CD4-positive, alpha-beta T cell (primary cell): ENCODE results near the gene KATNIP. TPM values are rescaled to one million over a fixed set of nuclear protein-coding genes. Genes with fewer than 3 reads are reported as not detected.

ENCODE experiments used
- ATAC-seq: fragments of 200-7000 bp; cut with Tn5 transposase; one replicate; pipeline ENCODE4 v1.10.0; 2022; ENCODE audit warnings: mild to moderate bottlenecking; ENCODE audit not compliant: poor library complexity
- CTCF ChIA-PET: fragments of 350-600 bp; sonication (Branson Sonifier 250); formaldehyde crosslinking; loops from one replicate; lab custom pipeline; 2021; ENCODE audit warnings: antibody characterized with exemption, inconsistent platforms; lab: Charles Lee
- POLR2A ChIA-PET: fragments of 350-600 bp; sonication (Branson Sonifier 250); formaldehyde crosslinking; loops from one replicate; lab custom pipeline; 2021; ENCODE audit warnings: antibody characterized with exemption, inconsistent platforms; lab: Charles Lee
- DNase-seq, 14 experiments: peaks; one replicate each; pipeline ENCODE4 v3.0.0-alpha.2; 2013 to 2020; ENCODE audit warnings: mixed read lengths in 2 of 14
- H3K27ac ChIP-seq, 2 donors: one replicate each; pipeline versions ENCODE4 v1.5.1 to v1.7.0; 2013; ENCODE audit warnings: low read length in 2 of 2, low read depth in 1 of 2, mild to moderate bottlenecking in 1 of 2
- H3K27me3 ChIP-seq, 2 experiments: 1 replicate in 1 of 2; 2 replicates in 1 of 2; pipeline versions ENCODE4 v1.6.1 to v1.7.0; 2013; ENCODE audit warnings: low read length in 2 of 2, control low read depth in 1 of 2, mild to moderate bottlenecking in 1 of 2, moderate library complexity in 1 of 2; ENCODE audit not compliant: insufficient read depth in 2 of 2, control insufficient read depth in 1 of 2
- H3K36me3 ChIP-seq: one replicate; pipeline ENCODE4 v1.6.1; 2013; ENCODE audit warnings: low read length, control low read depth; ENCODE audit not compliant: insufficient read depth
- H3K4me1 ChIP-seq: one replicate; pipeline ENCODE4 v1.6.1; 2013; ENCODE audit warnings: low read length, control low read depth; ENCODE audit not compliant: insufficient read depth
- H3K4me3 ChIP-seq: one replicate; pipeline ENCODE4 v1.5.1; 2013; ENCODE audit warnings: mild to moderate bottlenecking, low read length, moderate library complexity
- H3K9me3 ChIP-seq, 2 experiments: 1 replicate in 1 of 2; 2 replicates in 1 of 2; pipeline versions ENCODE4 v1.6.1 to v1.7.0; 2013; ENCODE audit warnings: low read length in 2 of 2, mild to moderate bottlenecking in 2 of 2, control low read depth in 1 of 2, moderate library complexity in 1 of 2; ENCODE audit not compliant: control insufficient read depth in 1 of 2, insufficient read depth in 1 of 2
- H3K27ac Mint-ChIP-seq: one replicate; pipeline ENCODE4 v1.8.0; 2020; ENCODE audit warnings: mixed read lengths
- H3K27me3 Mint-ChIP-seq: one replicate; pipeline ENCODE4 v1.8.0; 2021; ENCODE audit warnings: mixed read lengths
- H3K36me3 Mint-ChIP-seq: one replicate; pipeline ENCODE4 v1.8.0; 2021; ENCODE audit warnings: low read depth, mixed read lengths
- H3K4me1 Mint-ChIP-seq: one replicate; pipeline ENCODE4 v1.8.0; 2021; ENCODE audit warnings: low read depth, mixed read lengths
- H3K4me3 Mint-ChIP-seq: one replicate; pipeline ENCODE4 v1.8.0; 2020; ENCODE audit warnings: mild to moderate bottlenecking, mixed read lengths
- H3K9me3 Mint-ChIP-seq: one replicate; pipeline ENCODE4 v1.8.0; 2020; ENCODE audit warnings: mixed read lengths
- intact Hi-C, 2 experiments: fragments of 100-400 bp; cut with DNase I in 1 of 2; cut with micrococcal nuclease in 1 of 2; formaldehyde crosslinking; loops; one replicate each; pipeline versions ENCODE4 v1.15.1 to v1.9.0; 2023 to 2025; cut with DNase I, micrococcal nuclease
- total RNA-seq, 174 experiments: library from RNA in 2 of 174; stranded (reverse) in 2 of 174; gene quantifications; one replicate each; pipeline ENCODE4 v1.2.3 and lab custom pipeline; 2021 to 2026
- TF ChIP-seq, protein P1 (sequence below): fragments of 200-600 bp; IDR thresholded peaks from one replicate; pipeline ENCODE4 v1.8.0; 2022; ENCODE audit warnings: antibody characterized with exemption, mild to moderate bottlenecking

Gene KATNIP
- total RNA-seq, 2 experiments from 2014 or later = 18.5 to 20.9 TPM

DNA sequence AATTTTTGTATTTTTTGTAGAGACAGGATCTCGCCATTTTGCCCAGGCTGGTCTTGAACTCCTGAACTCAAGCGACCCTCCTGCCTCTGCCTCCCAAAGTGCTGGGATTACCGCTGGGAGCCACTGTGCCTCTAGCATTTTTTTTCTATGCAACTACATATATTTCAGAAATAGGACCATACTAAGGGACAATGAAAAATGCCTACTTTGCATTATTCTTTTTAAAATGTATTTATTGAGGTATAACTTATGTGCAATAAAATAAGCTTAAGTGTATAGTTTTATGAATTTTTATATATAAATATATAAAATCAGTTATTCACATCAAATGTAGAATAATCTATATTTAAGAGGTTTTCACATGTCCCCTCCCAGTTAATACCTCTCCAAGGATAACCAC is 38.1 kb downstream of the KATNIP start:
- Mint-ChIP-seq H3K27me3 (no peaks in the 10 kb centered on the region), H3K36me3 (peaks cover 37% of the 10 kb centered on the region), H3K27ac (no peak overlapping the region), H3K4me3 (no peak overlapping the region), H3K4me1 (no peaks in the 10 kb centered on the region), H3K9me3 (no peaks in the 10 kb centered on the region)
- Histone ChIP-seq H3K36me3 (peaks cover 7% of the 10 kb centered on the region), H3K27me3 (no peaks in the 10 kb centered on the region), H3K4me1 (no peaks in the 10 kb centered on the region), H3K4me3 (no peak overlapping the region), H3K27ac (no peak overlapping the region), H3K9me3 (no peaks in the 10 kb centered on the region)
- intact Hi-C loops = no loop called here
- ATAC-seq (no peak), DNase-seq (no peak)
- ChIA-PET POLR2A (no interaction called here), CTCF (interaction anchor here (0.7 kb wide), 1 partner anchor 1742 kb away, joined by 3 read pairs; no protein-coding TSS in a partner anchor)
- TF ChIP-seq, protein P1, sequence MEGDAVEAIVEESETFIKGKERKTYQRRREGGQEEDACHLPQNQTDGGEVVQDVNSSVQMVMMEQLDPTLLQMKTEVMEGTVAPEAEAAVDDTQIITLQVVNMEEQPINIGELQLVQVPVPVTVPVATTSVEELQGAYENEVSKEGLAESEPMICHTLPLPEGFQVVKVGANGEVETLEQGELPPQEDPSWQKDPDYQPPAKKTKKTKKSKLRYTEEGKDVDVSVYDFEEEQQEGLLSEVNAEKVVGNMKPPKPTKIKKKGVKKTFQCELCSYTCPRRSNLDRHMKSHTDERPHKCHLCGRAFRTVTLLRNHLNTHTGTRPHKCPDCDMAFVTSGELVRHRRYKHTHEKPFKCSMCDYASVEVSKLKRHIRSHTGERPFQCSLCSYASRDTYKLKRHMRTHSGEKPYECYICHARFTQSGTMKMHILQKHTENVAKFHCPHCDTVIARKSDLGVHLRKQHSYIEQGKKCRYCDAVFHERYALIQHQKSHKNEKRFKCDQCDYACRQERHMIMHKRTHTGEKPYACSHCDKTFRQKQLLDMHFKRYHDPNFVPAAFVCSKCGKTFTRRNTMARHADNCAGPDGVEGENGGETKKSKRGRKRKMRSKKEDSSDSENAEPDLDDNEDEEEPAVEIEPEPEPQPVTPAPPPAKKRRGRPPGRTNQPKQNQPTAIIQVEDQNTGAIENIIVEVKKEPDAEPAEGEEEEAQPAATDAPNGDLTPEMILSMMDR = no peak

DNA sequence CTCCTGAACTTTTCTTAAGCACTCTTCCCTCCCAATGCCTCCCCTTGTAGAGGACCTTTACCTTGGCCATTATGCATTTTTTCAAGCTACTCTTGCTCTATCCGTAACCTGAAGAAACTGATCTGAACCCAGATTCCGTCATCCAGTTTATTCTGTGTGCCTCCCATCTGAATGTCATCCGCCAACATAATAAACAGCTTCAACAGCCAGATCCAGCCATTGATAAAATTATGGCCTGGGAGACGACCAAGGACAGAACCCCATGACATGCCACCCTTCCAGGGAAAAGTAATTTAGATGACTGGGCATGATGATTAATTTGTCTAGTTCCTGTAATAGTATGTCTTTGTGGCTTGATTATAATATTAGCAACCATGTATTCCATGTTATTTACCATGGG is 41.9 kb downstream of the KATNIP start:
- ChIA-PET POLR2A (interaction anchor here (0.6 kb wide), 1 partner anchor 631 kb away, joined by 3 read pairs; no protein-coding TSS in a partner anchor), CTCF (interaction anchor here (0.6 kb wide), 1 partner anchor 40 kb away, joined by 3 read pairs; no protein-coding TSS in a partner anchor)
- intact Hi-C loops = no loop called here

DNA sequence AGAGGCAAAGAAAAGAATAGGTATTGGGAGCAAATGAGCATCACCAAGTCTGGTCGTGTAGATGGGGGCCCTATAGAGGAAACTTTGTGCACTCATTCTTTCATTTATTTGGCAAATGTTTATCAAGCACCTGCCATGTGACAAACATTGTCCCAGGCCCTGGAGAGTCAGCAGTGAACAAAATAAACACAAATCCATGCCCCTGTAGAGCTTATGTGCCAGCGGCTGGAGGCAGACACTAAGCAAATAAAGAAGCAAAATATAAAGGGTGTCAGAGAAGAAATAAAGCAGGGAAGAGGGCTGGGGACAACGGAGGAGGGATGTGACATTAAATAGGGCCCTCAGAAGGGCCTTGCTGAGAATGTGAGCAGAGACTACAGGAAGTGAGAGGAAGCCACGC is 45.5 kb downstream of the KATNIP start:
- Mint-ChIP-seq H3K27ac (no peak overlapping the region), H3K36me3 (peaks cover 14% of the 10 kb centered on the region), H3K9me3 (no peaks in the 10 kb centered on the region), H3K27me3 (no peaks in the 10 kb centered on the region), H3K4me3 (no peak overlapping the region), H3K4me1 (no peaks in the 10 kb centered on the region)
- no peak for DNase-seq
- intact Hi-C loops = no loop called here
- ChIA-PET CTCF (no interaction called here), POLR2A (no interaction called here)
- TF ChIP-seq, protein P1 = no peak
- Histone ChIP-seq H3K27ac (no peak overlapping the region), H3K27me3 (no peaks in the 10 kb centered on the region), H3K4me3 (no peak overlapping the region), H3K4me1 (no peaks in the 10 kb centered on the region), H3K9me3 (no peaks in the 10 kb centered on the region), H3K36me3 (no peaks in the 10 kb centered on the region)
- no peak for ATAC-seq

More for the DNA sequence above, 41.9 kb downstream of the KATNIP start:
- H3K4me3 Mint-ChIP-seq = no peak overlapping the region
- H3K27ac Mint-ChIP-seq = no peak overlapping the region
- H3K4me1 ChIP-seq = no peaks in the 10 kb centered on the region
- H3K9me3 ChIP-seq = no peaks in the 10 kb centered on the region
- no peak overlapping the region for H3K4me3 ChIP-seq
- H3K27me3 ChIP-seq = no peaks in the 10 kb centered on the region
- H3K36me3 Mint-ChIP-seq = peaks cover 14% of the 10 kb centered on the region
- no peaks in the 10 kb centered on the region for H3K9me3 Mint-ChIP-seq
- no peak overlapping the region for H3K27ac ChIP-seq
- no peaks in the 10 kb centered on the region for H3K36me3 ChIP-seq
- ATAC-seq (no peak), DNase-seq (no peak)
- TF ChIP-seq, protein P1 = no peak
- no peaks in the 10 kb centered on the region for H3K4me1 Mint-ChIP-seq
- H3K27me3 Mint-ChIP-seq = no peaks in the 10 kb centered on the region
